MV-4-11 (cell line): ENCODE results near the gene ARAP2.
A peak's percentile ranks its signal among the peaks of the same experiment; 100 is the strongest.

Experiments
- DNase-seq: peaks from one replicate; lab custom pipeline; 2025; lab: John Stamatoyannopoulos, UW

ARAP2 gene

GRCh38 chr4:36244257-36245082, at the start of gene ARAP2:
TSS of gene ARAP2 (minus strand) at chr4:36244514. CDS start at chr4:36229486, 15,028 bp downstream.
- DNase-seq: no peak

- DNase-seq: no peak
Observed at GRCh38 chr4:36292556-36293188, 48.4 kb upstream of the ARAP2 start.

- no peak for DNase-seq
Observed at GRCh38 chr4:36290641-36291040, 46.3 kb upstream of the ARAP2 start.

- DNase-seq: no peak
Observed at GRCh38 chr4:36288731-36289426, 44.6 kb upstream of the ARAP2 start.

- no peak for DNase-seq
Observed at GRCh38 chr4:36286481-36286871, 42.2 kb upstream of the ARAP2 start.

GRCh38 chr4:36285784-36286480, 41.6 kb upstream of the ARAP2 start:
- DNase-seq: peak; percentile 44

- no peak for DNase-seq
Observed at GRCh38 chr4:36283912-36284465, 39.7 kb upstream of the ARAP2 start.

- DNase-seq: no peak
Observed at GRCh38 chr4:36282503-36283030, 38.3 kb upstream of the ARAP2 start.

- DNase-seq: no peak
Observed at GRCh38 chr4:36281384-36282106, 37.2 kb upstream of the ARAP2 start, which contains the start of gene DTHD1. TSS of gene DTHD1 (plus strand) at chr4:36281616. CDS start at chr4:36281759, 143 bp downstream.

GRCh38 chr4:36280555-36280954, 36.2 kb upstream of the ARAP2 start:
- DNase-seq: no peak

- no peak for DNase-seq
Observed at GRCh38 chr4:36278789-36279188, 34.5 kb upstream of the ARAP2 start.

- no peak for DNase-seq
Observed at GRCh38 chr4:36277533-36277932, 33.2 kb upstream of the ARAP2 start.

- no peak for DNase-seq
Observed at GRCh38 chr4:36274158-36274557, 29.8 kb upstream of the ARAP2 start.

- DNase-seq: no peak
Observed at GRCh38 chr4:36273276-36273675, 29.0 kb upstream of the ARAP2 start.

GRCh38 chr4:36269533-36270173, 25.3 kb upstream of the ARAP2 start:
- no peak for DNase-seq

GRCh38 chr4:36269101-36269500, 24.8 kb upstream of the ARAP2 start:
- peak; percentile 19 for DNase-seq

- DNase-seq: peak; percentile 14
Observed at GRCh38 chr4:36267486-36268268, 23.4 kb upstream of the ARAP2 start.

GRCh38 chr4:36264207-36264826, 20.0 kb upstream of the ARAP2 start:
- no peak for DNase-seq

GRCh38 chr4:36260731-36261130, 16.4 kb upstream of the ARAP2 start:
- DNase-seq: no peak
